GM19238 (cell line): ENCODE results near the gene SPECC1.
"Not testable (repeated sequence)": the region's sequence is repeated elsewhere in the genome, so short reads cannot be mapped to it uniquely, and the experiment has no call there.

Experiments
- DNase-seq: peaks from one replicate; pipeline ENCODE4 v3.0.0; 2011; ENCODE audit warnings: low spot score; ENCODE audit not compliant: insufficient read length

The SPECC1 gene

DNA sequence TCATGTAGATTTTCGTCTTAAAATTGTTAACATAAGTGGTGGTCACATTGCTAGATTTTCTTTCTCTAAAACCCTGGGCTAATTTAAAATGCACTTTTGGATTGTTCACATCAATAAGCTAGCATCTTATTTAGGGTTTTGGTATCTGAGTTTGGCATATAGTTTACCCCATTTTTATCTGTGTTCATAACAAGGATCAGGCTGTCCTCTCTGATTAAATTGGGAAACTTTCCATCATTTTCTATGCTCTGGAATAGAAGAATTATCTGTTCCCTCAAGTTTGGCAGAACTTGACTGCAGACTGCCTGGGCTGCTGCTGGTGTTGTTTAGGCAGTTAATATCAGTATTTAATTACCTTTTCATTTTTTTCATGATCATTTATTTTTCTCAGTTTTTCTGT, 1.8 kb downstream of the SPECC1 start:
- no peak for DNase-seq

DNA sequence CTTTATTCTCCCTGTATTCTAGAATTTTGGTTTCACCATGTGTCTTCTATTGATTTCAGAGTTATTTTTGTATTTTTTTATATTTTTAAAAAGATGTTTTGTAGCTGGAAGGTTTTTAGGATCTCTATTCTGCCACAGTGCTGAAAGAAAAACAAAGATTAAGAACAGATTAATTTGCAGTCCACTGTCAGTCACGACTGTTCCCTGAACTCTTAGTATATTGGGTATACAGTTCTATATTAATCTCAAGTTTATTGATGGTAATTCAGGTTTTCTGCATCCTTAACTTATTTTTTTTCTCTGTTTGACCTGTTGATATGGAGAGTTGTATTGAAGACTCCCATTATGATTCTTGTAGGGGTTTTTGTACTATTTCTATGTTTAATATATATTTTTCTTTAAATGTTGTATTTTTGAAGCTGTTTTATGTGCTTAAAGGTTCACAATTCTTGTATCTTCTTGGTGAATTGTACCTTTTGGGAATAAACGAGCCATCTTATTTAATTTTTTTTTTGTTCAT, 2.9 kb downstream of the SPECC1 start:
- no peak for DNase-seq

- DNase-seq, result not testable (repeated sequence)
These were observed 7.4 kb downstream of the SPECC1 start for GRCh38 chr17:20016475-20016992.

DNA sequence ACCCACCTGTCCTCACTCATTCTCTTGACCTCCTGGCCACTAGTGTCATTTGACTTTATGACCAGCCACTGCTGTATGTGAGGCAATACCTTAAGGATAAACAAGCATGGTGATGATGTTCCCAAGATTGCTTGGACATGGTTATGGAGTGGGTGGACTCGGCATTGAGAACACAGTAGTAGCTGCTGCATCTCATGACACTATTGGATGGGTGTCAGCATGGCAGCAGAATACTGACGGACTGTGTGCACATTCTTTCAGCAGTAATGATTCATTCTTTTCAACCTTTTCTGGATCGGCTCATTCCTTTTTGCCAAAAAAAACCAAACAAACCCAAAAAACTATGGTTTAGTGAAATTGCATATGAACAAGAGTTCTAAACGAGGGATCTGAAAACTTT, 13.5 kb downstream of the SPECC1 start:
- no peak for DNase-seq

GRCh38 chr17:20026960-20027359, 17.8 kb downstream of the SPECC1 start:
- DNase-seq, result no peak

DNA sequence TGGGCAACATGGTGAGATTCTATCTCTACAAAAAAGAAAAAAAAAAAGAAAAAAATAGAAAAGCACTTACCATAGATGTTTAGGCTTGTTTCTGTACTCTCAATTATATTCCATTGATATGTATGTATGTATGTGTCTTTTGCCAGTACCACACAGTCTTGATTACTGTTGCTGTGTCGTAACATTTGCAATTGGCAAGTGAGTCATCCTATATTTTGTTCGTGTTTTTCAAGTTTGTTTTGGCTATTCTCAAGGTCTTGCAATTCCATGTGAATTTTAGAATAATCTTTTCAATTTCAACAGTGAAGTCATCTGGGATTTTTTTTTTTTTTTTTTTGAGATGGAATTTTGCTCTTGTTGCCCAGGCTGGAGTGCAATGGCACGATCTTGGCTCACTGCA, 19.3 kb downstream of the SPECC1 start:
- DNase-seq, result no peak

- no peak for DNase-seq
These were observed 23.5 kb downstream of the SPECC1 start for GRCh38 chr17:20032636-20033035.

GRCh38 chr17:20033415-20033814, 24.3 kb downstream of the SPECC1 start:
- DNase-seq, result no peak

- DNase-seq, result no peak
These were observed 26.3 kb downstream of the SPECC1 start for GRCh38 chr17:20035501-20035900.

- not testable (repeated sequence) for DNase-seq
These were observed 28.1 kb downstream of the SPECC1 start for GRCh38 chr17:20037286-20037685.

- no peak for DNase-seq
These were observed 29.9 kb downstream of the SPECC1 start for GRCh38 chr17:20039037-20039436.

DNA sequence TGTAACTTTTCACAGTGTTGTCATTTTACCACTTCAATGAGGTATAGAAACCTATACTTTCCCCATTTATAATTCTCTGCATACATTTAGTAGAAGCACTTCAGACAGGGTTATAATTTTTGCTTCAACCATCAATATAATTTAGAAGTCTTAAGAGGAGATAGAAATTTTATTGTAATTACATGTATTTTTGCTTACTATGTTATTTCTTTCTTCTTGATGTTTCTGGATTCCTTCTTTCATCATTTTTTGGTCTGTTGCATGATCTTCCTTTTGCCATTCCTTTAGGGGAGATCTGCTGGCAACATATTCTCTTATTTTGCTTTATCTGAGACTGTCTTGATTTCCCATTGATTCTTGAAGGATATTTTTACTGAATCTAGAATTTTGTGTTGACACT, 31.1 kb downstream of the SPECC1 start:
- no peak for DNase-seq

- DNase-seq, result no peak
These were observed 33.9 kb downstream of the SPECC1 start for GRCh38 chr17:20043021-20043420.

DNA sequence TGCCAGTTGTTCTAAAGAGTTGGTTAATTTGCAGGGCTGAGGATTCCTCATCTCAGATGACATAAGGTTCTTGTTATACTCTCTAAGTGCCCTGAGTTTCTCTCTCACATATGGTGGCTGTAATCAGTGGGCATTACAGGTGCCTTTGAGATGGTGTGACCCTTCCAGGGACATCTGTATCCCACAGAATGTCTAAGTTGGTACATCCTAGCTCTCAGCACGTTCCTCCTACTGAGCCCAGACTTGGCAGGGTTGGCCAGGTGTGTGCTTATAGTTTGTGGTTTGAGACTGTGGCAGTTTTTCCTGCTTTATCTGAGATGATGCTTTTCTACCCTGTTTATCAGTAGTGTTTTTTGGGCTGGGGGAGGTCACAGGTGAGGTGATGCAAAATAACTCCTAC, 36.3 kb downstream of the SPECC1 start:
- no peak for DNase-seq

DNA sequence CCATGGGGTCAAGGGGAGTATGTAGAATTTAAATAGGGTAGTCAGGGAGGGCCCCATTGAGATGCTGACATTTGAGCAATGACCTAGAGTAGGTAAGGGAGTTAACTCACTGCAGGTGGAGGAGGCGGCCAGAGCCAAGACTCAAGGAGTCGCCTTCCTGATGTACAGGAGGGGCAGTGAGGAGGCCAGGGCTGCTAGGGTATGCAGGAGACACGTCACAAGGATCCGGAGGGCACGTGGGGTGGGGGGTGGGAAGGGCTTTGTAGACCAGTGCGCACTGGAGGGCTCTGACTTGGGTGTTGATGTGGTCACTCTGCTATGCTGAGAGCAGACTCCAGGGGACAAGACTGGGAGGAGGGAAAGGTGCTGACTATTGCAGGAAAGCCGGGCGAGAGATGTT, 37.5 kb downstream of the SPECC1 start:
- no peak for DNase-seq

- DNase-seq, result no peak
These were observed 42.5 kb downstream of the SPECC1 start for GRCh38 chr17:20051624-20052023.

GRCh38 chr17:20053361-20053964, 44.3 kb downstream of the SPECC1 start:
- no peak for DNase-seq

DNA sequence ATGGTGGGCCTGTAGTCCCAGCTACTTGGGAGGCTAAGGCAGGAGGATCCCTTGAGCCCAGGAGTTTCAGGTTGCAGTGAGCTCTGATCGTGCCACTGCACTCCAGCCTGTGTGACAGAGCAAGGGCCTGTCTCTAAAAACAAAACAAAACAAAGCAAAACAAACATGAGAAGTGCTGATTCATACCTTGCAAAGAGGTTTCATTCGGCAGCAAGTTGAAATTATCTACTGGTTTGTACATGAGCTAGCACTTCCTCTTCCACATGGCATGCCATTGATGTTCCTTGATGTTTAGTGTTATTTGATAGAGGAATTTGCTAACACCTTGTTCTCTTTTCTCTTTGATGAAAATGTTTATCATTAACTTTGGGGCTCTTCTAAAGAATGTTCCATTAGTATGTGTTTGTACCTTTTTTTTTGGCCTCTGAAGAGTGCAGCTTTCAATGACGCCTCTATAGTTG, 50.6 kb downstream of the SPECC1 start:
- DNase-seq, result no peak

- DNase-seq, result no peak
These were observed 54.8 kb downstream of the SPECC1 start for GRCh38 chr17:20063665-20064648.

DNA sequence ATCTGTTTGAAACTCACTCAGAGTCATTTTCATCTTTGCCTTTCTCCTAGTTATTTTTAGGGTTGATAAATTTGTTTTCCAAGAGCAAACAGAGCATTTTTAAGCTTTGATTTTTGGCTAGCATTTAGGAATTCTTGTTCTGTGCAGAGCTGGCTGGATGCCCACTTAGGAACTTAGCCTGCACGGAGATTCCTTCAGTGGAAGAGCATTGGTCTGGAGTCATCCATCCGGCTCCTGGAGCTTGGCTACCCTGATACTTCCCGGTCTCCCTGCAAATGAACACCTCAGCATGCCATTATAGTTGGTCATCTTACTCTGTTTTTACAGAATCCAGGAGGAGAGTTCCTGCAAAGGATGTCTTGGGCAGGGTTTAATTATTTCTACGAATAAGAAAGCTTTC, 57.1 kb downstream of the SPECC1 start:
- DNase-seq, result no peak

- no peak for DNase-seq
These were observed 58.6 kb downstream of the SPECC1 start for GRCh38 chr17:20067711-20068110.

DNA sequence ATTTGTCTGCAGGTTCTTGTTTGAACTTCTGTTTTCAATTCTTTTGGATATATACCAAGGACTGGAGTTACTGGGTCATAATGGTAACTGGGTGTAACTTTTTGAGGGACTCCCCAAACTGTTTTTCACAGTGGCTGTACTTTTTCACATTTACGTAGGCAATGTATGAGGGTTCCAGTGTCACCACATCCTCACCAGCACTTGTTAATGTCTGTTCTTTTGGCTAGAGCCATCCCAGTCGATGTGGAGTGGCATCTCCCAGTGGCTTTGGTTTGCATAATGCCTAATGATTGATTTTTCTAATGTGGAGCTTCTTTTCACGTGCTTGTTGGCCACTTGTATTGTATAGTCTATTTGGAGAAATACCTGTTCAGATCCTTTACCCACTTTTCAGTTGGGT, 59.3 kb downstream of the SPECC1 start:
- no peak for DNase-seq
